Activated naive CD4-positive, alpha-beta T cell treated with anti-CD3 and anti-CD28 coated beads, Interleukin-2, amount 50 U/mL, for 72 hours (primary cell): ENCODE results near the gene NLRP12. TPM values are rescaled to one million over a fixed set of nuclear protein-coding genes. Genes with fewer than 3 reads are reported as not detected.
"Not testable (repeated sequence)": the region's sequence is repeated elsewhere in the genome, so short reads cannot be mapped to it uniquely, and the experiment has no call there.

Experiments
- ATAC-seq, 2 donors: fragments of 150-1000 bp; cut with Tn5 transposase; 2 replicates each; pipeline ENCODE4 v1.10.0; 2021; ENCODE audit warnings: mild to moderate bottlenecking in 2 of 2, moderate library complexity in 2 of 2
- DNase-seq, 2 donors: peaks; one replicate each; pipeline ENCODE4 v3.0.0; 2021 to 2022; ENCODE audit warnings: low spot score in 2 of 2
- H3K27ac Mint-ChIP-seq, 2 donors: one replicate each; pipeline ENCODE4 v1.8.0; 2022; ENCODE audit warnings: mild to moderate bottlenecking in 2 of 2, mixed read lengths in 2 of 2
- H3K36me3 Mint-ChIP-seq, 2 donors: one replicate each; pipeline ENCODE4 v1.8.0; 2022; ENCODE audit warnings: mixed read lengths in 2 of 2
- H3K9me3 Mint-ChIP-seq, 2 donors: one replicate each; pipeline ENCODE4 v1.8.0; 2022; ENCODE audit warnings: mixed read lengths in 2 of 2
- total RNA-seq, 2 donors: library from RNA; stranded (reverse); gene quantifications; one replicate each; pipeline ENCODE4 v1.2.3, GENCODE V29; 2022

The NLRP12 gene
- total RNA-seq, 2 donors from 2014 or later: not detected

GRCh38 chr19:53768401-53768800, 55.7 kb downstream of the NLRP12 start:
- Mint-ChIP-seq H3K36me3 (no peaks in the 10 kb centered on the region), H3K9me3 (no peaks in the 10 kb centered on the region), H3K27ac (no peak overlapping the region)
- ATAC-seq (no peak), DNase-seq (no peak)

- not testable (repeated sequence) for H3K36me3 Mint-ChIP-seq, H3K27ac Mint-ChIP-seq, ATAC-seq, DNase-seq, H3K9me3 Mint-ChIP-seq
Measured at GRCh38 chr19:53758991-53759390, 65.1 kb downstream of the NLRP12 start.

Other genes starting within 250 kb of the NLRP12 start
- not detected for gene DPRX, start 192.3 kb downstream of the NLRP12 start, total RNA-seq
- 10 to 100 TPM; 33.1 to 89.8 TPM for gene MYADM, start 43.6 kb upstream of the NLRP12 start, total RNA-seq
- under 1 TPM in 1 of 2 donors, not detected in 1; 0.10 TPM for gene PRKCG, start 57.9 kb upstream of the NLRP12 start, total RNA-seq
- gene CACNG7, start 85.0 kb upstream of the NLRP12 start, total RNA-seq: not detected
- gene CACNG8, start 138.6 kb upstream of the NLRP12 start, total RNA-seq: not detected
- gene CACNG6, start 167.3 kb upstream of the NLRP12 start, total RNA-seq: not detected
- gene VSTM1, start 239.6 kb upstream of the NLRP12 start, total RNA-seq: not detected